GM19467 (cell line): ENCODE data around the gene EDIL3.
"Not testable (repeated sequence)": the region's sequence is repeated elsewhere in the genome, so short reads cannot be mapped to it uniquely, and the experiment has no call there.

Source experiments
- ATAC-seq: cut with Tn5 transposase; IDR thresholded peaks from one replicate; pipeline ENCODE4 v1.9.1; 2021; ENCODE audit warnings: mild to moderate bottlenecking, moderate library complexity; ENCODE audit not compliant: unreplicated experiment

EDIL3 gene

DNA sequence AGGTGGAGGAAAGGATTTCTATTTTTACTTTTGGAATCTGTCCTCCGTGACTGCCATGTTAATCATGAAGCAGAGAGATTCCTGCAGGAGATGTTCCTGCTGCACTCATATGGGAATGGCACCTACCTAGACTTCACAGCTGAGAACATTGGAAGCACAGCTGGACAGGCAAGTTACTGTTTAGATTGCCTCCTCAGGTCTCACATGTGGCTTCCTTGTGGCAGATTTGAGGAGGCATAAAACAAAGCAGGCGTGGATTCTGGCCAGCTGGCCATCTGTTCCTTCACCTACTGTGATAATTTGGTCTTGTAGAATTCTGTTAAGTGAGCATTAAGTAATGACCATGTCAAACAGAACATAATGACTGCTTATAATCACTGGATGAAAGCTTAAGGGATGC lies 193.4 kb downstream of the EDIL3 start:
- no peak for ATAC-seq

DNA sequence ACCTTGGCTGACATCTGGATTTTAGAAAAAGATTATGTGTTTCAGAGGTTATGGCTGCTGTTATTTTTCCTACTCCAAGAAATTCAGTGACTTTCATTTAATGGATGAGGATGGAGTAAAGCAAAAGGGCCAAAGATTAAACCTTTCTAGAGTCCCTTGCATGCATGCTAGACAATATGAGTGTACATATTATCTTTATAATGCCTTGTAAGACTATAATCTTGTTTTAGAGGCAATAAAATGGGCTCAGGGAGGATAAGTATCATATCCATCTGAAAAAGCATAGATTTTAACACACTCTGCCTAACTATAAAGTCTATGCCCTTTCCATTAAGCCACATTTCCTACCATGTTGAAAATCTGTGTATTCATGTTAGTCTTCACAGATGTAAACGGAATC lies 199.8 kb downstream of the EDIL3 start:
- ATAC-seq, result no peak

DNA sequence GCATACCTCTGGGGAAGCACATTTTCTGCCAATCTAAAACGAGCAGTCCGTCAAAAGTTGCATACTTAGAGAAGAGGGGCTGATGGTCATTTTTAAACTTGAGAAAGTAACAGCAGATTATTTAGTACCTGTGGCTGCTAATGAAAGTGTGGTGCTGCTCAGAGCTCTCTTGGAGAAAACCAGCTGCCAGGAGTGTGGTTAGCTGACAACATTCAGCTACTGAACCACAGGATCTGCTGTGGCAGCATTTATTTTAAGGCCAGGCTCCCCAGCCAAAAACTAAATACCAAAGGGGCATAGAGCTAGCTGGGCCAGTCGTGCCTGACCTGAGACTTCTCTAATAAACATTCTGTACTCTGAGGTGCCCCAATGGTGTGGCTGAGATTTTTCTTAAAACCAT lies 203.6 kb downstream of the EDIL3 start:
- ATAC-seq, result no peak

DNA sequence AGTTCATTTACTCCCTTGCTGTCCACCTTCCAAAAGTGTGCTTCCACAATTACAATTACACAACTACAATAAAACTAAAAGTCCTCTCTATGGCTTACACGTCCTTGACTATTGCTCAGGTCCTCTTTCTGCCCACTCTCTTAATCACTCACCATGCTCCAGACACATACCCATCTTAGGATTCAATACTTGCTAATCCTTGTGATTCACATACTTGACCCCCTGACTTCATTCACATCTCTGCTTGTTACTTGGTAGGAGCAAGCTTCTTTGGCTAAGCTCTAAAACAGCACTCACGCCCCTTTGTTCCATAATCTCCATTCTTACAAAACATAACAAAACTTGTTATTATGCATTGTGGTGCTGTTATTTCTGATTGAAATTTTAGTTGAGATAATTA lies 215.8 kb downstream of the EDIL3 start:
- ATAC-seq, result no peak

DNA sequence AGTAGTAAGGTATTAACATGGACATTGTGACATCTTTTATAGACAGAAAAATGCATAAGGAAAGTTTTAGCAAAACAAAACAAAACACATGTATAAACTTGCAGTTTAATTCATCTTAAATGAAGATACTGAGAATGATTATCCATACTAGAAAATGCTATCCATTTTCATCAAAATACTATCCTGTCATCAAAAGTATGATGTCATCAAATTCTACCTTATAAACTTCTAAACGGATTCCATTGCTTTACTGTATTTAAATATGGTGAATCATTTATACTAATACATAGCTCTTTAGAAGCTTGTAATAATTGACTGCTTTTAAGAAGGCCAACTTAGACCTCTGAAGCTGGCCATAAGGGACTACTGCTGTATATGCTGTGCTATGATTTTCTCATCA lies 221.0 kb downstream of the EDIL3 start:
- ATAC-seq, result no peak

DNA sequence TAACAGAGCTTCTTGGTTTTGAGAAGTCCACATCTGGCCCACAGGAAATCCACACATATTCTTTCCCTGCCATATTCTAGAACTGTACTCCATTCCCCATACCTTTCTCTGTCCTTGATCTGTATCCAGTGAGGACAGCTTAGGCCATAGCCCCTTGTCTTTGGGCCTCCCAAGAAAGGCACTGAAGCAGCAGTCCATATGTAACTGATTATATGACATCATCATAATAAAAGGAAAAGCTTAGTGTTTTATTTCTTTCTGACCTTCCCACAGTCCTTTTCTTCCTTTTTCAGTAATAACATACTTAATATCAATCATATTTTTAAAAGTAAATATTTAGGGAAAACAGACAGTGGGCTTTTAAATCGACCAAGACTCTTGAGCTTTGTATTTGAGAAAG lies 222.0 kb downstream of the EDIL3 start:
- no peak for ATAC-seq

DNA sequence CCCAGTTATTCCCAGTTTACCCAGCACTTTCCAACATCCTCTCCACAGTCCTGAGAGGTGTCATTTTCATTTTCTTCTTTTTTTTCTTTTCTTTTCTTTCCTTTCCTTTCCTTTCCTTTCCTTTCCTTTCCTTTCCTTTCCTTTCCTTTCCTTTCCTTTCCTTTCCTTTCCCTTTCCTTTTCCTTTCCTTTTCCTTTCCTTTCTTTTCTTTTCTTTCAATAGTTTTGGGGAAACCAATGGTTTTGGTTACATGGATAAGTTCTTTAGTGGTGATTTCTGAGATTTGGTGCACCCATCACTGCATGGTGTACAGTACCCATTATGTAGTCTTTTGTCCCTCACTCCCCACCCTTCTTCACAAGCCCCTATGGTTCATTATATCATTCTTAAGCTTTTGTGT lies 224.0 kb downstream of the EDIL3 start:
- ATAC-seq, result not testable (repeated sequence)

DNA sequence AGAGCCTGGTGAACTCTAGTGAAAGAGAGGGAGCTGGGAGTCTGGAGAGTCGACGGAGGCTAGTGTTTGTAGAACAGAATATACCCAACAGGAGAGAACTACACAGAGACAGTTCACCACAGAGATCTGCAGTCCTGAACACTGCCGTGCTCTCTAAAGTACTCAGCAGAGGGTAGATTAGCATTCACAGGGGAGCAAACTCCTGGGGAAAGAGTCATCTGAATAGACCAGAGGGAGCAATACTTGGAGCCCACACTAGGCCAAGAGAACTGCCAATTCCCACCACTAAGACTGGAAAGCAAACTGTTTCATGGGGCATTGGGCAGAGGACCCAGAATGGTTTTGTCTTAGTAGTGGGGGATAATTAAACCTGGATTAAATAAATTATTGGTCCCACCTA lies 235.6 kb downstream of the EDIL3 start:
- ATAC-seq, result no peak

DNA sequence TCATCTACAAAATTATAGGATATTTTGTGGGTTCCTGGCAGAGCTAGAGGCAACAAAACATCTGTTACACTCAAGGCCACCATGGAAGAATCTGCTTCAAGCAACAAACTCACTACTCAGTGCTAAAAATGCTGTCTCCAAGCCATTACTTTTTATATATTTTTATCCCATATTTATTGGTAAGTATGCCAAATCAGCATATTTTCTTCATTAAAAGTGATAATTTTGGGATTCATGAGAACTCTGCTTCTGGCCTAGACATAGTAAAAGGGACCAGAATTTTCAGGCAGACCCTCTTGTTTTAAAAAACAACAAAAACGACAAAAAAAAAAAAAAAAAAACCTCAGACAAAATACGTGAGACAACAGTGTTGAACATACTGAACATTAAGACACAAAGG lies 236.0 kb downstream of the EDIL3 start:
- ATAC-seq, result no peak

DNA sequence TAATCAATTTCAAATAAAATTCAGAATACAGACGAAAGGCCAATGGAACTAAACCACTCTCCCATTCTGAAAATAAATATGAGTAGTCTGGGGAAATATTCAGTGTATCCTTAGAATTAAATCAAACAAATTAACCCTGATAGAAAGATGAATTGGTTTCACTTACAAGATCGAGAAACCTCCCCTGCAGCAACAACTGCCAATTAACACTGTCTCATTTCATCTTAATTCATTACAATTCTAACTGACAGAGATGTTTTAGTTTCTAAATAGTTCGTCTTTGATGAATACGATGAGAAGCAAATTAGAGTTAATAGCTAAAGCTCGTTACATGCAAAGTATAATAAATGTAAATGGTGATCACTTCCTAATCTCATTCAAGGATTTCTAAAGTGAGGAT lies 247.1 kb downstream of the EDIL3 start:
- ATAC-seq, result no peak

DNA sequence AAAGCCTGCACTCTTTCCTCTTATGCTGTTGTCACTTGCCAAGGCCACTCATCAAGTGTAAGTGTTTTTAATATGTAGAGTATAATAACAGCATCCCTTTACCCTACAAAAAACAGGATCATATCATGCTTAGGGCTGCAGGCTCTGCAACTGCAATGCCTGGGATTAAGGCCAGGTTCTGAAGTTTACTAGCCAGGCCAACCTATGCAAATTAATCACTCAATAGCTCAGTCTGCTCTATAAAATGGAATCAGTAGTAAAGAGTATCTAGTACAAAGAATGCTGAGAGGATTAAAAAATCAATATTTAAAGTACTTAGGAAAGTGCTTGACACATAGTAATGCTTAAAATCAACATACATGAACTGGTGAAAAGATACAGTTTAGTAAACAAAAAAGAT lies 253.3 kb downstream of the EDIL3 start:
- ATAC-seq, result no peak

DNA sequence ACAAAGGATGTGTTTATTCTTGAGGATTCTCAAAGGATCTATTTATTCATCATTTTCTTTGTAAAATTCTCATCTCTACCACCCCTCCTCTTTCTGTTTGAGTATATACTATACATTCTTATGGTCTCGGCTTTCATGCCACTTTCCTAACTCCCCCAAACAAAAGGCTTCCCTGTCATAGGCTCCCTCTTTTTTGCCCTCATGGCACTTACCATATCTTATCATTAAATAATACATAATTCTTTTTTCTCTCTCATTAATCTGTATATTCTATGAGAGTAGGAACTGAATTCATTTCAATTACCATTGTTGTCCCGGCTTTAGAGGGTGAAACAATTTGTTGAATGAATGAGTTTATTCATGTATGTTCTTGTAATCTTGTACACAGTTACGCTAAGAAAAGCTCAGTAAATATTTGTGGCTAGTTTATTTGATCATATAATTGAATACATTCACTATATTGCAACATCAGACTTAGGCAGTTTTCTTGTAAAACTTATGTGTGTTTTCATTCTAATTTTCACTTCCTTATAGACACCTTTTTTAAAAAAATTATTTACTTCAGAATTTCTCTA lies 254.6 kb downstream of the EDIL3 start:
- no peak for ATAC-seq

DNA sequence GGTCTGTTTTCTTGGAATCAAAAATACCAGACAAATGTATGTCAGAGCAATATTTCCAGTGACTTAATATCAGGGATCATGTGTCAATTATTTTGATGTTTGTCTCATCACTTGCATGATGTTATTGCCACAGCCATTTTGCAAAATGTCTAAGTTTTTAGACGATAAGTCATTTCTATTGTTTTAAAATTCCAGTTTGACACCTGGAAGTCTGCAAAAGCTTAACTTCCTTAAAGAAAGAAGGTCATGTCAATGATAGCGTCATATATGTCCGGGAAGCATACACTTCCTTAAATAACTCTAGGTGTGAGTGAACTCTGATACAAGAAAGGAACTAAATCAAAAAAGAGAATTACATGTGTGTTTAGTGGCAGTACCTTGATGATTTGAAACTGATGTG lies 259.5 kb downstream of the EDIL3 start:
- no peak for ATAC-seq

DNA sequence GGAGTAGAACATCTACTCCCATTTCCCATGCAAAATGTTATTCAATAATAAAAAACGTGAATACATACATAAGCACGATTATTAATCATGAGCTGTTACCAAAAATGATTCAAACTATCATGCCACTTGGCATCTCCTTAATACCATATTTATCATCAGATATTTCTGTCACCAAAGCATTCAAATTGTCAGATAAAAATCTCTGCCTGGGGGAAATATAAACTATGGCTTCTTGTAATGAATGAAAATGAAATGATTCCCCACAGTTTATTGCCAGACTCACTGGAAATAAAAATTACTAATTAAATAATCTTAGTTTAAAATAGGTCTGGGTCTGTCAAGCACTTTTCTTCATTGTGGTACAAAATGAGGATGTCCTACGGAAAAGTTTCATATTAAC lies 265.4 kb downstream of the EDIL3 start:
- ATAC-seq, result no peak

DNA sequence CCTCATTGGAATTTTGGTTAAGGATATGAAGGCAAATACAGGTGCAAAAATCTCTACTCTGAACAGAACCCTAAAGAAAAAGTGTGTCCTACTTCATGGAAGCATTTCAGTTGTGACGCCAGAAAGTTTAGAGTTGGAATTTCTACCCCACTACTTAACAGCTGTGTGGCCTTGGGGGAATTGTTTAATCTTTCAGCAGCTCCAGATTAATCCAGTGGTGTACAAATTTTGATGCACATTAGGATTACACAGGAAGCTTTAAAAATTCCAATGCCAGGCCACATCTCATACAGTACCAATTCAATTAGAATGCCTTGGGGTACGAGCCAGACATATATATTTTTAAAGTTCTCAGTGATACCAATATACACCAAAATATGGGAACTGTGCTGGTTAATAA lies 266.1 kb downstream of the EDIL3 start:
- ATAC-seq, result no peak

DNA sequence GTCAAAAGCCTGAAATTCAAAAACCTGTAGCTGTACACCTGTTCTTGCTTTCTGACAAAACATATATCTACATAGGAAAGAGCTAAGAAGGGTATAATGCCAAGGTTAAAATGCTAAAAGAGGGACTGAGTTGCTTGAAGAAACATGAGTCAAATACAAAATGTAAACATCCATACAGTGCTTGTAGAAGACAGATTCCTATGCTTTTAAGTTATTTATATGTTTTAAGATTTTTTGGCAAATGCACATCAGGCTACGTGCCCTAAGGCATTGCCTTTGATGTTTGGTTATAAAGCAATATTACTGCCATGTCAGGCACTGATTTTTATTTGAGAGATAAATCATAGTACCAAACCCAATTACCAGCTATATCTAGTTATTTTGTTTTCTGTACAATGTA lies 269.0 kb downstream of the EDIL3 start:
- no peak for ATAC-seq

DNA sequence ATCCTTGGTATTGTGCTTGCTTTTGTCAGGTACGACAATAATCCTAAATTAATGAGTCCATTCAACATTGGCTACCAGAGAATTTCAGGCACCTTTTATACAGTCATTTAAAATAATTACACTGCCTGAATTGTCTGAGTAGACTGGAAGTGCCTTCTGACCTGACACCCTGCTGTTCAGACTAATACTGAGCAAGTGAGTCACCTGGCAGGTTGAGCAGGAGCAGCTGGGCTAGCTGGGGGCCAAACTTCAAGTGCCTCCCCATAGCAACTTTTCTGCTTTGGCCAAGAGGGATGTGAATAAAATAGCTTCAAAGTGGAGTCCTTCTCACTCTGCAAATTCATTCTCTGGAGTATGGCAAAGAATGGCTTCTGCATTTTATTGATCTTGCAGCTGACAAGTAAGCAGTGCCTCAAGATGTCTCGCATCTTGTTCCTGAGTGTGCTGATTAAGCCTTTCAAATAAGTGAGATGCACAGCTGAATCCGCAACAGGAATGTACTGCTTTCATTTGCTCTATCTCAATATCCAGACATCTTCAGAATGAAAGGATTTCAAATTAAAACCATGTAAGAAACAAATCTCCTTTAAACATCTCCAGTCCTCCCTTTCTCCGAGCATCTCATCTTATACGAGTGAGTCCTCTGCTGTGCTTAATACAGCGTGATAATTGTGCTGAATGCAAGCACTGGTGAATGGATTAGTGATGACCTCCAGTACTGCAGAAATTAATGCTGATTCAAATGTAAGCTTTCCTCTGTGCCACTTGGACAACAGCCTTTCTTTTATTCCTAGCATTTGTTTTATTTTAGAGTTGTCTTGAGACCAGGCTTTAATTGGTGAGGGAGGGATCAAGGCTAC lies 271.2 kb downstream of the EDIL3 start:
- ATAC-seq, result no peak

DNA sequence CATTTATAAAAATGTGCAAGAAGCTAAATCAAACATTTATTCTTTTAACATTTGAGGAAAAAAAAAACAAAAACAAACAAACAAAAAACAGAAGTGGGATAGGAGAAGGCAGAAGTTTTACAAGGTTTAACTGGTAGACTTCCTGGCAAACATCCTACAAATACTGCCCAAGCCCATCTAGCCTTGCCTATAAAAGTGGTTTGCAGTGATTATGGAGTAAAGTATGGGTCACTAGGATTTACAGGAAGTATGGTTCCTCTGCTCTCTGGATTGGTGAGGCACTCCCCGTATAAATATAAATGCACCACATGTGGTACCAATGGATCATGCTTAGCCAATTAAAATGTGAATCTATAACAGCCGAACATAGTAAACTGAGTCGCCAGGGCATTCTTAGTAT lies 291.9 kb downstream of the EDIL3 start:
- ATAC-seq, result no peak

DNA sequence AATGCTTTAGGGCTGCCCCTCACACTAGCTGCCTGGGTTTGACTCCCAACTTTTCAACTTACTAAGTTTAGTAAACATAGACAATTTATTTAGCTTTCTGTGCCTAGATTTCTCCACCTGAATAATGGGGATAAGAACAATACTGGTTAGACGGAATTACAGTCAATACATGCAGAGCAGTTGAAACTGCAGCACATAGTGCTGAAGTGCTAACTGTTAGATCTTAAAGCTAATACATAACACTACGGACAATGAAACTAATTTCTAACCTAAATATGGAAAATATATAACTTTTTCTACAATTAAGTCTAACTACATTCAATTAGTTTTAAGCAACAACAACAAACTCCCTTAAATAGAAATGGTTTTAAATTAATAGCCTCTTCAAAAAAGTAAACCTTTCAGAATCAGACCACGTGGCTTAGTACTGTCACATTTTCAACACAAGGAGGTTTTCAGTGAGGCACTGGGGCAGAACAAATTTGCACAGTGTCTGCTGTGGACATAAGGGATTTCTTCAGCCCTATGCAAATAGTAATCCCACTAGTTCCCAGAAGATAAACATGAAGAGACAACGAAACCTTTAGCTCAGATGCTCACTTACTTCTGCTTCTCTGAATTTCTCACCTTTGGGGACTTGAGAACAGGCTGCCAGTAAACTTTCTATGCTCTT lies 293.4 kb downstream of the EDIL3 start:
- ATAC-seq, result no peak

DNA sequence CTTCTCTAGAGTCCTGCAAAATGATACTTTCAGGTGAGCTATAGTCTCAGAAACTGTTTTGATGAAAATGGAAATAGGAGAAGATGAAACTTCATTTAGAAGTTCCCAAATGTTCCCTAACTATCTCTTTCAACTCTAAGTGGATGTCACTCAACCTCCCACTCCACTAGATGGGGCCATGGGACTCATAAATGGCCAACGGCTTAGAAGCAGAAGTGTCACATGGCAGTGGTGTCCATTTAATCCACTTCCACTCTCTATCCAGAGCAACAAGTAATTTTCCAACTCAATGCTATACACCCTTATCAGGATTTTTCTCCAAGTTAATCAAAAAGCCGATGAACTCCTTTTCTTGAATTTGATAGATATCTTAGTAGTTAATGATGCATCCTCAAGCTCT lies 295.7 kb downstream of the EDIL3 start:
- ATAC-seq, result no peak

DNA sequence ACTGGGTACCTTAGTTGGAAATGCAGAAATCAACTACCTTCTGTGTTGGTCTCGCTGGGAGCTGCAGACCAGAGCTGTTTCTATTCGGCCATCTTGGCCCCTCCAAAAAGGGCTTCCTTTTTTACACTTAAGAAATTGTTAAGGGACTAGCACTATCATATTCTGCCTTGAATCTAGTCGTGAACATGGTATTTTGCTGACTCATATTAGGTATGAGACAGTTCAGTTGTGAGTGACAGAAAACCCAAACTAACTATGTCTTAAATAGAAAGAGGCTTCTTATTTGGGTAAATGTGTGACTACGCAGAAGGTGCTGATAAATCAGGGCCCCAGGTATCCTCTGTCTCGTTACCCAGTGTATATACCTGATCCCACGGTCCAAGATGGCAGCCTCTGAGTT lies 298.2 kb downstream of the EDIL3 start:
- no peak for ATAC-seq

DNA sequence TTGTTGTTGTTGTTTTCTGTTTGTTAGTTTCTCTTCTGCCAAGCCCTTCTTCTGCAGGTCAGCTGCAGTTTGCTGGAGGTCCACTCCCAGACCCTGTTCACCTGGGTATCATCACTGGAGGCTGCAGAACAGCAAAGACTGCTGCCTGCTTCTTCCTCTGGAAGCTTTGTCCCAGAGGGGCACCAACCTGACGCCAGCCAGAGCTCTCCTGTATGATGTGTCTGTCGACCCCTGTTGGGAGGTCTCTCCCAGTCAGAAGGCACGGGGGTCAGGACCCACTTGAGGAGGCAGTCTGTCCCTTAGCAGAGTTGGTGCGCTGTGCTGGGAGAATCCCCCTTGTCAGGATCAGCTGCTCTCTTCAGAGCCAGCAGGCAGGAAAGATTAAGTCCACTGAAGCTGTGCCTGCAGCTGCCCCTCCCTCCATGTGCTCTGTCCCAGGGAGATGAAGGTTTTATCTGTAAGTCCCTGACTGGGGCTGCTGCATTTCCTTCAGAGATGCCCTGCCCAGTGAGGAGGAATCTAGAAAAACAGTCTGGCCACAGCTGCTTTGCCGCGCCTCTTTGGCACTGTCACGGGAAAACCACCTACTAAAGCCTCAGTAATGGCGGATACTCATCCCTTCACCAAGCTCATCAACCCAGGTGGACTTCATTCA lies 299.2 kb downstream of the EDIL3 start:
- no peak for ATAC-seq
